GM18520 (cell line): ENCODE results near the gene MATR3.
"Not testable (repeated sequence)": the region's sequence is repeated elsewhere in the genome, so short reads cannot be mapped to it uniquely, and the experiment has no call there.

ENCODE experiments used
- ATAC-seq: cut with Tn5 transposase; IDR thresholded peaks from one replicate; pipeline ENCODE4 v1.9.1; 2021; ENCODE audit not compliant: unreplicated experiment

The MATR3 gene

DNA sequence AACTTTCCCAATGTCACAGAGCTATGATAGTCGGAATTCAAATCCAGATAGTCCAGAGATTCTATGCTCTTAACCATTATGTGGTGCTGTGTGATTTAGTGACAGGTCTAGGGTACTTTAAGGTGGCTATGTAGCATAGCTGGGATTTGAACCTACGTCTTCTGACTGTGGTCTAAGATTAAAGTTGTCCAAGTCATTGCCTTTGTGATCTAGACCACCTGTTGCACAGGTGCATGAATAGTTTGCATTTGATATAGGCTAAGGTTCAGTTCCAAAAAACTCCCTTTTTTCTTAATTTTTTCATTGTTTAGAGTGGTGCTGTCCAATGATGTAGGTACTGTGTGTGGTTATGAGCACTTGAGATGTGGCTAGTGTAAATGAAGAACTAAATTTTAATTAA, 50.6 kb downstream of the MATR3 start:
- no peak for ATAC-seq

DNA sequence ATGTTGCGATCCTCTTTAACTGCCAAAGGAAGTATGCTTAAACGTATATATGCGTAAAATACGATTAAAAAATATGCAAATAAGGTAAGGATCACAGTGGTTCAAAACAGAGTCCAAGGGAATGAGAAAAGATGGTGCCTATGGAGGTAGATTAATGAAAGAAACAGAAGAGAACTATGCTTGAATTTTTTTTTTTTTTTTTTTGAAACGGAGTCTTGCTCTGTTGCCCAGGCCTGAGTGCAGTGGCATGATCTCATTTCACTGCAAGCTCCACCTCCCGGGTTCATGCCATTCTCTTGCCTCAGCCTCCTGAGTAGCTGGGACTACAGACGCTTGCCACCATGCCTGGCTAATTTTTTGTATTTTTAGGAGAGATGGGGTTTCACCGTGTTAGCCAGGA, 51.9 kb downstream of the MATR3 start:
- not testable (repeated sequence) for ATAC-seq

- not testable (repeated sequence) for ATAC-seq
These were observed 54.3 kb downstream of the MATR3 start for GRCh38 chr5:139347863-139348262.

DNA sequence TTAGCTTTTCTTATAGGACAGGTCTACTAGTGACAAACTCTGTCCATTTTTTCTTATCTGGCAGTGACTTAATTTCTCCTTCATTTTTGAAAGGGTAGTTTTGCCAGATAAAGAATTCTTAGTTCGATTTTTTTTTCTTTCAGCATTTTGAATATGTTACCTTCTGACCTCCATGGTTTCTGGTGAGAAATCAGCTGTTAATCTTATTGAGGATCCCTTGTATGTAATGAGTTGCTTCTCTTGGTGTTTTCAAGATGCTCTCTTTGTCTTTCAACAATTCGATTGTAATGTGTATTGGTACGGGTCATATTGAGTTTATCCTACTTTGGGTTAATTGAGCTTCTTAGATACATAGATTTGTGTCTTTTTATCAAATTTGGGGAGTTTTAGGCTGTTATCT, 60.6 kb downstream of the MATR3 start:
- no peak for ATAC-seq

DNA sequence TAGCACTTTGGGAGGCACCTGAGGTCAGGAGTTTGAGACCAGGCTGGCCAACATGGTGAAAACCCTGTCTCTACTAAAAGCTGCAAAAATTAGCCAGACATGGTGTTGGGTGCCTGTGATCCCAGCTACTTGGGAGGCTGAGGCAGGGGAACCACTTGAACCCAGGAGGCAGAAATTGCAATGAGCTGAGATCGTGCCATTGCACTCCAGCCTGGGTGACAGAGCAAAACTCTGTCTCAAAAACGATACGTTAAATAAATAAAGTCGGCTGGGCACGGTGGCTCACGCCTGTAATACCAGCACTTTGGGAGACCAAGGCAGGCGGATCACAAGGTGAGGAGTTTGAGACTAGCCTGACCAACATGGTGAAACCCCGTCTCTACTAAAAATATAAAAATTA, 62.4 kb downstream of the MATR3 start:
- not testable (repeated sequence) for ATAC-seq

- no peak for ATAC-seq
These were observed 64.5 kb downstream of the MATR3 start for GRCh38 chr5:139358064-139358463.

GRCh38 chr5:139360384-139360783, 66.8 kb downstream of the MATR3 start:
- no peak for ATAC-seq

DNA sequence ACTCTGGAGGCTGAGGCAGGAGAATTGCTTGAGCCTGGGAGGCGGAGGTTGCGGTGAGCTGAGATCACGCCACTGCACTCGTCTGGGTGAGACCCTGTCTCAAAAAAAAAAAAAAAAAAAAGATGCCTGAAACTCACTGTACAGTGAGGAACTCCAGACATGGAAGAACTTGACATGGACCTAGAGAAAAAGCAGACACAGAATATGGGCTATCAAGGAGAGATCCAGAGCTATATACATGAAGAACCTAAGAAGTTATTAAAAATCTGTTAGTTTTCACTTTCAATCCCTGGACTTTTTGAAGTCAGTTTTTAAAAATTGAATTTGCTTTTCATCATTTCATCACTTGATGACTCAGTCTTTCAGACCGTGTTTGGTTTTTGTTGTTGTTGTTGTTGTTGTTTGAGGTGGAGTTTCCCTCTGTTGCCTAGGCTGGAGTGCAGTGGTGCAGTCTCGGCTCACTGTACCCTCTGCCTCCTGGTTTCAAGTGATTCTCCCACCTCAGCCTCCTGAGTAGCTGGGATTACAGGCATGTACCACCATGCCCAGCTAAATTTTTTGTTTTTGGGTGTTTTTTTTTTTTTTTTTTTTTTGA, 68.4 kb downstream of the MATR3 start:
- ATAC-seq: no peak

DNA sequence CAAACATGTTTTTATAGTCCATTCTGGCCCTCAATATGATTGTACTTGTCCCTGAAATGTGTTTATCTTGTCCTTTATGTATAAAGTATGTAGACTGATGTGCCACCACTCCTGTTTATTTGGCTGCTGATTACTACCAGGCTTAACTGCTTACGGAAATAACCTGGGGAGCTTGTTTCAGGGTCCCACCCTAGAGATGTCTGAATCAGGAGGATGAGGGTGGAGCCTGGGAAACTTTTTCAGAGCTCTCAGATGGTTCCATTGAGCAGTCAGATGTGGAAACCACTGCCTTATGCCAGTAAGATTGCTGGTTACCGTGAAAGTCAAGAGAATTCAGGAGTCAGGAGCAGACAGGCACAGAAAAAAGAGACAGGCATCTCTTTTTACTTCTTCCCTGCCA, 70.4 kb downstream of the MATR3 start:
- ATAC-seq: no peak

DNA sequence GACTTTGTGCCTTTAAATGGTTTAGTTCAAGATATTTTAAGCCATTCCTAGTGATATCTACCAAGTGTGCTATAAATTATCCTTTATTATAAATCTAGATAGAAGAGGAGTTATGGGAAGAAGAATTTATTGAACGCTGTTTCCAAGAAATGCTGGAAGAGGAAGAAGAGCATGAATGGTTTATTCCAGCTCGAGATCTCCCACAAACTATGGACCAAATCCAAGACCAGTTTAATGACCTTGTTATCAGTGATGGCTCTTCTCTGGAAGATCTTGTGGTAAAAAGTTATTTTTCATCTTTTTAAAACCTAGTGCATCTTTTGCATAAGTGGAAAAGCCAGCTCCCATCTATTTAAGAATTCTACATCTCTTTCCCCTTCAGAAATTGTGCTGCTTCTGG, 70.9 kb downstream of the MATR3 start:
- ATAC-seq: no peak

- no peak for ATAC-seq
These were observed 75.1 kb downstream of the MATR3 start for GRCh38 chr5:139368613-139369012.

GRCh38 chr5:139369181-139369580, 75.6 kb downstream of the MATR3 start:
- no peak for ATAC-seq

DNA sequence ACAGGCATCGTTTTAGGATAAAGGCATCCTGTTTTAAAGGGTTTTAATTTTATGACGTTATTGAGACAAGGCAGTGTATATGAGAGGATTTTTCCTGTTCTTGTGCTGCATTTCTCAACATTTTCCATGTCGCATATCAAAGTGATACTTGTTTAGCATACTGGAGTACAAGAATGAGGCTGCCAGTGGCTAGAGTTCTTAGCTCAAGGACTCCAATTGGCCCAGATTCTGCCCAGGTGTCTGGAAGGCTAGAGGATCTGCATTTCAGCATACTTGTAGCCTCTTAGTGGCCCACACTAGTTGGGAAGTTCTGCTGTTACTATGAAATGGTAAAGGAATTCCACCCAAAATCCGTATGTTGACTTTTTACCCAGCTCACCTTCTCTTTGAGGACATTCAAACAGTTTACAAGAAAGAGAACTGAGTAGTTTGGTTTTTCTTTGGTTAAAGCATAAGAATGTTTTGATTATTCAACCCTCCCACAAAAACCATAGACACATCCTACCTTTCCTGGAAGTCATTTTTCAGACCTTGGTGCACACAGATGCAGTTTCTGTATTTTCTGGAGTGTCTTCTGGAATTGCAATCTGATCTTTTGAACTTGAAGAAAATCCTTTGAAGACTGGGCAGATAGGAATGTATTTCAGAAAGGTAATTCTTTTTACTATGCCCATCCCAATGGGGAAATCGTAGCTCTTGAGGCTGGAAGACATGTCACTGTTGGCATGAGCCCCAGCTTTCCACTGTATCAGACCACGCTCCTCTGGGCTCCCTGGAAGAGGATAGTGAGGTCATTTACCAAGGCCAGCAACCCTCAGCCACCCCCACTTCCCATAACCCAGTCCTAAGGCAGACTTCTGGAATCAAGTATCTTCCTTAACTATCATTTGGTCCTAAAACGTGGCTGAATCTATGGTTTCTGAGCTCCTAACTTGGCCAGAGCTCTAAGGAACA, 78.2 kb downstream of the MATR3 start:
- ATAC-seq: no peak

- ATAC-seq: no peak
These were observed 81.4 kb downstream of the MATR3 start for GRCh38 chr5:139374909-139375308.

DNA sequence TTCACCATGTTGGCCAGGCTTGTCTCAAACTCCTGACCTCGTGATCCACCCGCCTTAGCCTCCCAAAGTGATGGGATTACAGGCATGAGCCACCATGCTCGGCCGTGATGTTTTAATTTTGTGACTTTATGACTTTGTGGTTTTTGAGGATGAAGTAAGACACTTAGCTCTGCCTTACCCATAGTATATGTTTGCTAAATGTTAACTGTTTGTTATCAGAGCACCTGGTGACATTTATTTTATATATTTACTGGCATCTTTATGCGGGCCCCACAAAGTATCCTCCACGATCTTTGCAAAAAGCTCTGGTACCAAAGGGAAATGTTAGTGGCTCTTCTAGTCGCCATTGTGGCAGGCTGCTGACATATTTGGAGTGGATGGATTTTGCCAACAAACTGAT, 82.8 kb downstream of the MATR3 start:
- no peak for ATAC-seq

DNA sequence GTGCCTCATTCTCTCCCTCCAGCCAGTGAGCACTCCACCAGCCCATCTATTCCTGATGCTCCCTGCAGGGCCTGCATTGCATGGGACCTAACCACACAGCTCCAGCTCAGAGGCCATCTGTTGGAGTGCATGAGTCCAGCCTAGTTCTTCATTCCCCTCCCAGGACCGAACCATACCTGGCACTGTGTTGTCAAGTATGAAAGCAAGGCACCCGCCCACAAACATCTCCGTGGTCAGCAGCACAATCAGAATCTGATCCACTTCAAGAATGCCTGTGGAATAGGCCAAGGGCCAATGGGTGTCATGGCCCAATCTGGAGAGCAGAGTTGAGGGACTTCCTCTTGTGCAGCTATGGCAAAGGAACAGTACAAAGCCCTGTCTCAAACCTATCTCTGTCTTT, 83.7 kb downstream of the MATR3 start:
- no peak for ATAC-seq

- no peak for ATAC-seq
These were observed 84.7 kb downstream of the MATR3 start for GRCh38 chr5:139378101-139378825.

GRCh38 chr5:139378941-139379361, 85.4 kb downstream of the MATR3 start:
- ATAC-seq: no peak

- no peak for ATAC-seq
These were observed 86.3 kb downstream of the MATR3 start for GRCh38 chr5:139379626-139380449.
